T1000 (cell line): Measurements from ENCODE around the gene EPB41L2.
A peak's percentile ranks its signal among the peaks of the same experiment; 100 is the strongest.

ENCODE experiments used
- DNase-seq: peaks from one replicate; lab custom pipeline; 2025; ENCODE audit warnings: mixed read lengths; lab: John Stamatoyannopoulos, UW

Gene EPB41L2

DNA sequence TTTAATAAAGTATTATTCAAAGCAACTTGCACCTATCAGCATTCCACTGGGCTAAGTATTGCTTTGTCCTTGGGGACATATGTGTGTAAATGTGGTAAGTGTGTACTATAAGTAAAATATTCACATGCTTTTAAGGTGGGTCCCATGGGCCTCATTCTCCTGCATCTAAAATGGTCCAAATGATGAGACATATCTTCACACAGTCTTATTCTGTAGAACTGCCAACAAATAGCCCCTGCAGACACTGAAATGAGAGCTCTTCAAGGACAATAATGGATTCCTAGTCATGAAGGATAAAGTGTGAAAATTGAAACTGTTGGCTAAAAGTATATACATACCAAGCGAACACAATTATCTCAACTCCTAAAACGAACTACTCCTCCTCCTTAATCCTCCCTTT lies 154.1 kb downstream of the EPB41L2 start:
- no peak for DNase-seq

DNA sequence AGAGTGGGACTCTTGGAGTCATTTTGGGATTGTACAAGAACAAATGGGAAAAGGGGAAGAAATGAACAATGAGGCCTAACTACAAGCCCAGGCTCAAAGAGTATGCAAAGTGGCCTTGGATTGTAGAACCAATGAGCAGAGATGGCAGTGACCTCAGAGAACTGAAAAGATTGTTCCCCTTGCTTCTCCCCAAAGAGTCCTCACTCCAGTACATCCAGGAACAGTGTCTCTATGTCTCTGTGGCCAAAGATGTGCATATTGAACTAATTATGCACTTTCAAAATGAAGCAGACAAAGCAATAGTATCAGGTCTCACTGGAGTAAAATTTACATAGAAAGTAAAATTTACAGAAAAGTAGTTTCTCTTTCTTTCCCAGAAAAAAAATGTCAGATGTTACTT lies 154.9 kb downstream of the EPB41L2 start:
- DNase-seq, result no peak

DNA sequence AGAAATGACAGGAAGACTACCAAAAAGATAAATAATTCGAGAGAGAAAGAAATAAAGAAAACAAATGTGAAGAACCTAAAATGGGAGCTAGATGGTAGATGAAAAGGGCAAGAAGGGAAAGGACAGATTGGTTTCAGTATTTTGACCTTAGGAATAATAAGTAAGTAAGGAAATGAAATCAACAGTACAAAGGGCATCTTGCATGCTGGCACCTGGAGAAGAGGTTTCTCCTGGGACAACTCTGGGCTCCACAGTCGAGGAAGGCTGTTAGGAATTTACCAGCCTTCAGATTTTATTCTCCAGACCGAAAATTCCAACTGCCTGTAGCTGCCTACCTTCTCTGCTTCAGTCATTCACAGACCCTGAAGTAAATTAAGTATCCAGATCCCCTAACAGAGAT lies 155.4 kb downstream of the EPB41L2 start:
- no peak for DNase-seq

DNA sequence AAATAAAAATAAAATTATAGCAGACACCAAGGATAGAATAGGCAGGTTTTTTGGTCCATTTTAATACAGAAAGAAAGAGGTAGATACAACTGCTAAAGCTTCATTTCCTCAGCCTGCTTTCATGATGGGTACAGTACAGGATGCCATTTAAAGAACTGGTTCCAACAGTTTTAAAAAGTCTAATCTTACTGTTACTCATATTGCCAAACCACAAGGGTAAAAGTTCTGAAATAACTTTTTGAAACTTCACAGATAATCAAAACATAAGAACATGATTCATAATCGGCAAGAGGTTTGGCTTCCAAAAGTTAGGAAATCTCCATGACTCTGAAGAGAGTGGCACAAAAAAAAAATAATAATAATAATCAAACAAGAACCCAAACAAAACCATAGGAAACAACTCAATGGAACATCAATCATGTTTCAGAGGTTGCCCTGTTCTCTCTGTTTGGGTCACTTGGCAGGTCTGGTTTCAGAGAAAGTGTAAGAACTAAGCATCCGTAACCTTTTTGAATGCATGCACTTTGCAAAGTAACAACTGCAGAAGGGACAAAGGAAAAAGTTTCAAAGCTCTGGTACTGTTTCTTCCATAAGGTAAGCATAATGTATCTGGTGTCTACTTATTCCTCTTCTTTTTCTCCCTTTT lies 156.2 kb downstream of the EPB41L2 start:
- no peak for DNase-seq

DNA sequence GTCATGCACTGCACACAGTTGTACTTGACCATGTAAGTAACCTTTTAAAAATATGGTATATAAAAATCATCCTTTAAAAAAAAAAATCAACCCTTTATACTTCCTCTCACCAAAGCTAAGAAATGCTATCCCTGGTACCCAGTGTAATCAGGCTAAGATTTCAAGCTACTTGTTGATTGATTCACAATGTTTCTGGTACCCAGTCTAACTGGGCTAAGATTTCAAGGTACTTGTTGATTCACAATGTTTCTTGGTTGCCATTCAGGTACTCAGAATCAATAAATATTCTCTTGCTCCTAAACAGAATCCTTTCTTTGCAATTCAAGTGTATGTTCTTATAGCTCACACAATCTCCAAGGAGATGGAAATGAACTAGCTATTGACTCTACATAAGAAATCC lies 159.4 kb downstream of the EPB41L2 start:
- no peak for DNase-seq

DNA sequence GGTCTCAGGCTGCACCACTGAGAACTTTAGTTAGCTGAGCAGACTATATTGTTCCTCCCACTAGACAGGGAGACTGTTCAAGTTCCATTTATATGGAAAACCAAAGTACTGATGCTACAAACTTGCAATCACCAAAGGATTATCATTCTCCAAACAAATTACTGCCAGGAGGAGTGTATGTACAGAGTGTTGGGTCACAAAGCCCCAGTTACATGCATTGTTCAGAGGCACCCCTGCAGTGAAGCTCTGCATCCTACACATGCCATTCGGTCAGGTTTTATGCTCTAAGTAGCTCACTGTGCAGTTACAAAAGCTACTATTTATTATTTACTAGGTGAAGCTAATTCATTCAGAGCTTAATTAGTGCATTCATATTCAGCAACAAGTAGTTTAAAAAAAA lies 160.0 kb downstream of the EPB41L2 start:
- no peak for DNase-seq

DNA sequence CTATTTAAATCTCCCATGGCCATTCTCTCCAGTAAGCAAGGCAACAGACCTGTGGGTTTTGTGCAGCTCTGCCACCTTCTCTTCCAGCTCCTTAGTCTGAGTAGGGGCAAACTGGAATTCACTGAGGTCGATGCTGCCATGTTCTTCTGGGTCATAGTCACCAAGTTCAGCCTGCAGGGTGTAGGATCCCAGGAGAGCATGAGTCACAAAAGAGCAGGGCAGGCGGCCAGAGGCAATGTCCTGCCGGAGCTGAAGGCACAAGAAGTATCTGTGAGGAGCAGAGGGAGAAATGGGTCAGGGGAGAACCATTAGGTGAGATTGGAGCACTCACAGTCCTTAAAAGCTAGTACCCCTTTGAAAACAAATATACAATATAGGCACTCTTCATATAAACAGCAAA lies 162.1 kb downstream of the EPB41L2 start:
- peak; percentile 69 for DNase-seq

DNA sequence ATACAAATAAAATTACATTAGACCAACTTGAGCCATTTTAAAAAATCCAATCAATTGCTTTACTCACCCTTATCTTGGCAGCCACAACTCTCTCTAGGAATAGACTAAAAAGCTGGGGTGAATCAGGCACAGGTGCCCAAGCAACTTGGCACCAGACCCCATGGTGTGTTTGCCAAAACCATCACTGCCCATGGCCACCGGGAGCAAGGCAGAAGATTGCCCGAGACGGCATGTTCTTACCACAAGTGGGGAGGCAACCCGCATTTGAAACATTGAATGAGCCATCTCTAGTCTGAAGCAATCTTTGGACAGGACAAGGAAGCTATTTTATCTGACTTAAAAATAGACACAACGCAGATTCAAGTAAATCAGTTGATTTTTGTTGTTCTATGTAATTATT lies 166.8 kb downstream of the EPB41L2 start:
- no peak for DNase-seq

DNA sequence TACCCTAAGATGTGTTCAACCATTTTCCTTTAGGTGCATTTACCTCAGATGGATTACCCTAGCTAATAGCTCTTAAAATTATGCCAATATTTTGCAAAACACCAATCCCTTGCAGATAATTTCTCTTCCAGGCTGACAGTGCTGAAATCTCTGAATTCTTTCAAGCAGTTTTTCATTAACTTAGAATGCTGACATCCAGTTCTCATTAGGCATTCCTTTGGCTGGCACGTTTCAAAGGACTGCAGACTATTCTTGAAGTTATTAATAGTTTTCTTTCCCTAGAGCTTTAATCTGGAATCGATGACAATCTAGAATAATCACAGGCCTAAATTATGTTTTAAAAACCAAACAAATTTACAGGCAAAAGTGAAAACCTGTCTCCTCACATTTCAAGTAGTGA lies 167.5 kb downstream of the EPB41L2 start:
- no peak for DNase-seq

DNA sequence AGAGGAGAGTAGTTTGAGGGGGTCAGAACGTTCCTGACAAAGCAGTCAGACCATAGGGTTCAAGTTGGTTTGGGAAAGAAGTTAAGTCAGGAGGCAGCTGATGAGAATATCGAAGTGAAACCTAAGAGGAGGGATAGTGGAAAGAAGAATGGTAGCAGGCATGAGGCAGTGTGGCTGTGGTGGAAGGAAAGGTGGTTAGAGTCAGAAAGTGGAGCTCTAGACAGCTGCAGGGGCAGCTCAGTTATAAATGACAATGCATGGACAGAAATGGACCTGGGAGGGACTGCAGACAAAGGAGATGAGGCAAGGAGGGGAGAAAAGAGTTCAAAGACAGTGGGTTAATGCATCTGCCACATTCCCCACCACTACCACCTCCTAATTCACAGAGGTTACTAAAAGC lies 169.3 kb downstream of the EPB41L2 start:
- no peak for DNase-seq

DNA sequence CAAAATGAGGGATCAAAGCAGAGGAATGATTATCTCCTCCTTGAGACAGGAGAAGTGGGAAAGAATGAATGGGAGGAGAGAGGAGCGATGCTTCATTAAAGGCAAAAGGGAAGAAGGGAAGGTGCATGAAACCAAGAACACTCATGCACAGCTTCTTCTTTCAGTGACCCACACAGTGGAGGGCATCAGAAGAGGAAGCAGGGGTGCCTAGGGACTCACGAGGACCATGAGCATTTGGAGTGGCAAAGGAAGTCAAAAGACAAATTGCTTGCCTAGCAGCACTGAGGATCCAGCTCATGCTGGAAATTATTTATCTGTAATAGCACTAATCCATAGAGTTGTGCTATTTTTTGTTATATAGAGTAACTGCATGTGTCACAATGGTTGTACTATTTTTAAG lies 169.8 kb downstream of the EPB41L2 start:
- no peak for DNase-seq

DNA sequence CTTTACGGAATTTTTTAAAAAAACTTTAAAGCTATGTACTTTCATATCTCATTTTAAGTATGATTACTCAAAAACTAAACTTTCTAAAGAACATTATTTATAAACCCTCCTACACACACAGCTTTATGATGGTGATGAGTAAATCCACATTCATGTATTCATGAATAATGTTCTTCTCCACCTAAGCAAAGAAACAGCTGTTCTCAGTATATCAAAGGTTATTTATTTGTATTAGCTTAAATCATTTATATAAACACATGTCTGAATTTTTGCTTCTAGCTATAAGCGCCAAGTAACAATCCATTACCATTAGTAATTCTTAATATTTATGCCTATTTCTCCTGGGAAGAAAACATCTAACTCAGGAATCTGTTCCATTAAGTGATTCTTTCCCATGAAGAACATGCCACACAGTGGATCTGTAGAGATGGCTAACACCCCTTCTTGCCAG lies 172.5 kb downstream of the EPB41L2 start:
- DNase-seq, result no peak

DNA sequence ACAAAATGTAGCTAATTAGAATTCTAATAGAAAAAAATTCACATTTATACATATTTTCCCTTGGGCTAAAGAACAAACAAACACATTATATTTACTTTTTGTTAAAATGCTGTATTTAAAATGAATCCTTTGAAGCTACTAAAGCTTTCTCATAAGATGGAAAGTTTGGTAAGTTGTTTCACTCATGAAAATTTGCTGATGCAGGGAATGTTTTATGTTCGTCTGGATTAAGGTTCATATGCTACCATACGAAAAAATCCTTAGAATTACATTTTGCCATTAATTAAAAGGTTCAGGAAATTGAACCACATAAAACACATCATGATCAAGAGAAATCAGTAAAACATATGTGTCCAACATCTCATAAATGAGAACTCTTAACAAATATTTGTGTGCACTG lies 173.6 kb downstream of the EPB41L2 start:
- no peak for DNase-seq

DNA sequence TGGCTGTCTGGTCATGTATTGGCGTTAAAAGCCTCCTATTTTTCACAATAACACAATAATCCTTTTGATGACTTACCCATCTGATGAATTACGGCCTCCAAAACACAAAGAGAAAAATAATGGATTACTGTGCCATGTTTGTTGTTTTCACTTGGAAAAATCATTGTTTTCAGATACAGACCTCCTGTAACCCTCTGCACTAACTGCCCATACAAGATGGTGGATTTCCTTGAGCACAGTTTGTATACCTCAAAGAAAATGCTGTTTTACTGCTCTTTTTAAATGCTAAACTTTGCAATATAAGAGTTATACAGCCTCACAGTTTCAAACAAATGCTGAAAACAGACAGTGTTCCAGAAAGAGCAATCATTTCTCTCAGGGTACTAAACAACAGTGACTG lies 174.8 kb downstream of the EPB41L2 start:
- DNase-seq, result no peak

DNA sequence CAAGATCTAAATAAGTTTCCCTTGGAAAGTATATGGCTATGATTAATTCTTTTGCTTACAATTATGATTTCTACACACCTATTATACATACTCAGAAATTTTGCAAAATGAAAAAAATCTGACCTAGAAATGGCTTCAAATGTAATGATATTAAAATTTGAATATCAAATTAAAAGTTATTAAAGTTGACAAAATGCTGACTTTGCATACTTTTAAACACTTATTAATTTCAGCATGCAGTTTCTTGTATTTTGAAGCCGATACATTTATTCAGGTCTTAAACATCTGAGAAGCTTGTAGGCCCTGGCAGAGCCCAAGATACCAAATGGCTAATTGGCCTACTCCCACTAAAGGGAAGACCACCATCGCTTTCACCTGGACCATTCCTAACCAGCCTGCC lies 176.1 kb downstream of the EPB41L2 start:
- DNase-seq, result no peak

DNA sequence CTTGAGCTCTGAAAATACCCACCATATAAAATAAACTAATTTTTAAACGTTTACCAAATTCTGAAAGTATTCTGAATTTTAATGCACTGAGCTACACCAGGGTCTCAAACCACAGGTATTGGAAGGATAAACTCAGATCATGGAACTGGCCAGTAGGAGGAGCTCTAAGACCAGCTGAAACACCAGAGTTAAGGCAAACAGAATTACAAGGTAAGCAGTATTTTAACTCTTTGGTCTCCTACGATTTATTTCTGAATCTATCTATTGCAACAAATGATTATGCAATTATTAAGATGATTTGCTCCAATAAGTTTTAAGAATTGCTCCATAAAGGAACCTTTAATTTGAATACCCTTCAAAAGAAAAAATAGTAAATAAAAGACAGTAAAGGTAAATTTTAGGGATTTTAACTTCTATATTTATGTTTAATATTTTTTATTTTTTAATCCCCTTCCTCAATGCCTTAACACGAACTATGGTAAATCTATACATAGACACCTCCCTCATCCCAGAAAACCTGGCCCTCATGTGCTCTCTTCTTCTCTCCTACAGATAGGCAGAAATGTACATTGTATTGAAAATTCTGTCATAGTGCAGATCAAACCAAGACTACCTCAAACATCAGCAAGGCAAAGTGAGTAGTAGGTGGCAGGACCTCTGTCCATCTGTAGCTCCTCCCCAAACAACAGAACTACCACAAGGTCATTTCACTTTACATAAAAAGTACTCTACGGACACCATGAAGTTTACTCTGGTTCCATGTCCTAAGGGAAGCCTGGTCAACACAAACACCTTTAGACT lies 177.5 kb downstream of the EPB41L2 start:
- DNase-seq, result peak; percentile 9

DNA sequence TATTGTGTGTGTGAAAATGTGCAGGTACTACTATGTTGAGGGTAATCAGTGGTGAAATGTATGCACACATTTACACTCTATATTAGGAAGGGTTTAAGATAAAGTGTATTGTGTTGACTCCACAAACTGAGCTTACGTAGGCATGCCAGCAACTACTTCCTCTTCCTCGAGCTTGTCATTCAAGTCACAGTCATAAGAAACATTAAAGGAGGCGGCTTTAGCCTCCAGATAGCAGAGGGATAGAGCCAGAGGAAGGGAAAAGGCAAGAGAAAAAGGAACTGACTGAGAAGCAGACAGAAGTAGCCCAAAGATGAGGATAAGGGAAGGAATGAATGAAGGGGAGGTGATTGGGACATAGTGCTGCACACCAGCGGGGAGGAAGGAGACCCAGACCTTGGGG lies 180.7 kb downstream of the EPB41L2 start:
- no peak for DNase-seq

DNA sequence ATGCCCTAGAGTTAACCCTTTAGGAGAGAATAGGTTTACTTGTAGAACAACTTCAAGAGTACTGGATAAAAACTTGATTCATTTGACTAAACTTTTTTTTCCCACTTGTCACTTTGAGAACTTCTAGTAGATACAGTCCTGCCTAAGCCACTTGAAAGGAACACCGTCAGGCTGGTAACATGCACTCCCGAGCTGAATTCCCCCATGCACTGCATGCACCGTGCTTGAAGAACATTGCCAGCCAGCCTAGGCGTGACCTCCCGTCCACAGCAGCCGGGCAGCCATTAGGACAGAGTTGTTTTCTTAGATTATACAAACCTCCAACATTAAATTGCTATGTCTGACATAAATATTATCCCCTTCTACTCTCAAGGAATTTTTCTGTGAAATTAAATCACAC lies 183.2 kb downstream of the EPB41L2 start:
- no peak for DNase-seq

DNA sequence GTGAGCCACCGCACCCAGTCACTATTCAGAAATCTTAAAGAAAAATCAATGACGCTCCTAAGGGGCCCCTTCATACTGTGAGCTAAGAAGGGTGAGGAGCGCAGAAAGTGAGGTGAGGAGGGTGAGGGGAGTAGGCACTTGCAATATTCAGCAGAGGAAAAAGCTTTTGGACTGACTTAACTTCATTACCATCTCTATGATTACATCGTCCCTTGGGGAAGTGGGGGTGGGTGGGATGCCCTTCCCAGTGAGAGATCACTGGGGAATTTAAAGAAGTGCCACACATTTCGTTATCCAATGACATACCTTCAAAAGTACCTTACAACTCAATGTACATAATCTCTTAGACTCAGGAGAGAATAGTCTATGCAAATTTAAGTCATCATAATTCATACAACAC lies 189.3 kb downstream of the EPB41L2 start:
- DNase-seq, result no peak

DNA sequence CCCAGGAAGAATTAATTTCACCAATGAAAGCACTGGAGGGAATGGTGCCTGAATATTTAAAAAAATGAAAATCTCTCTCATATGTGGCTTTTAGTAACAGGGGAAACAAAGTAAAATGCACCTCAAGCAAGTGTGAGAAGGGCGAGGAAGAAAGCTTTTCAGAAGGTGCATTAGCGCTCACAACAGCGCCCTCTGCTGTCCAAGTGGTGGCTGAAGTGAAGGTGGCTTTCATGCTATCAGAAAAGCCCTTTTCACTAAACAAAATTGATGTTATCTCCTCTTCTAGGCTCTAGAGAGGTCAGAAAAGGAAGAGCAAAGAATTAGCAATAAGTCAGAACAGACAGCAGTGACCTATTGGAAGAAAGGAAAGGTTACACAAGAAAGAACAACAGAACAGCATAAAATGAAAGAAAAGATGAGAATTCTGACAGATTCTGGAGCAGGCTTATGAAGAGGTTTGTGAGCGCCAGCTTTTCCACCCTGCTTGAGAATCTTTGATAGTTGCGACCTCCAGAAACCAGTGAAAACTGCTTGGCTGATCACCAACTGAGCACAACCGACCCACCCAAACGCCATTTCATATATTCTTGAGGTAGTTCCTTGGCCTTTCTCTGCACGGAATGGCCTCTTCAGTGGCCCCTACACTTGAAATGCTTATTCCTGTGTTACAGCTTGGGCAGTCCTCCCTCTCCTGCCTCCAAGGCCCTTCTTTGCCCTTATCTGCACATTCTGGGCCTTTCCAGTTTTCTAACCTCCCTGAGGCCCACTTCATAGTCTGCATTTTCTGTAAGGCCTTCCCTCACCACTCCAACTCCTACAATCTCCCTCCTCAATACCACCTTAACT lies 190.6 kb downstream of the EPB41L2 start:
- no peak for DNase-seq

DNA sequence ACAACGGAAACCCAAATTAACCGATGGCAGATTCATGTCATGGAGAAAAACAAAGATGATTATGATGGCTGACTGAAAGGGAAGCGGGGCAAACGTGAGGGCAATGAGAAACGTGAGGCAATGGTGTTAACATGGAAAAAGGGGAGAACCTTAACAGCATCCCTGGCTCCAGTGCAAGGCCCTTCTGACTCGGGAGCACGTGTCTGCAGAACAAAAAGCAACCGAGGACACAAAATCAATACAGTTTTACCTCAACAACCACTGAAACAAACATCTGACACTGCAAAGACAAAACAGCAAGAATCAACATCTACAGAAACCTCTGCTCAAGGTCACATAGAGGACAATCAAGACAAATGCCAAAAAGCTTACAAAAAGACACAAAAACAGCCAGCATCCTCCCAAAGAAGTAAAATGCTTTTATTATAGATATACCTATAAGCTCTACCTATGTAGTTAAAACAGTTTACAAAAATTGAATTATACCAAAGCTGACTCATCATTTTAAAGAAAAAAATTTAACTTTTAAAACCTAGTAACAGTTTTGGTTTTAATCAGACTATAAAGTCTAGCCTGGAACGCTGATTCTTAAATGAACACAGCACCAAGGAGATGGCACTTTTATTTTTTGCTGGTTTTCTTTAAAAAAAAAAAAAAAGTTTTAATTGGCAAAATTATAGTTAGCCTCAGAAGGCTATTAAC lies 192.7 kb downstream of the EPB41L2 start:
- DNase-seq, result no peak

DNA sequence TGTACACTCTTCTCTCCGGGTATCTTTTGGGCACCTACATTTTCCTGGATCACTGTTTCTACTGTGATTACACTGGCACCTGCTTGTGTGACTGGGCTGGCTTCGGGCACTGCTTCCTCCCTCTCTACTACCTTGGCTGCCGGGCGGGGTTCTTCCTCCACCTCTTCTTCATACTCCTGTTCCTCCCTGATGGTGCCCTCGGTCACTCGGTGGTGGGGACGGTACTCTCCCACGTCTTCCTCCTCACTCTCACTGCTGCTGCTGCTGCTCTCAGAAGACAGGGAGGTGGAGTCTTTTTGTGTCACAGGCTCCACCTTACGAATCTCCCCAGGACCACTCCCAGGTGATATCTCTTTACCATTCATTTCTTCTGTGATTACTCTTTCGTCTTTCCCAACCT lies 193.4 kb downstream of the EPB41L2 start:
- no peak for DNase-seq
